HEK293 (cell line): ENCODE measurements around the gene MCOLN1.

Experiments used
- BCL6B ChIP-seq: fragments of 450-650 bp; formaldehyde crosslinking; IDR thresholded peaks from 2 replicates; pipeline ENCODE4 v1.5.1; 2017; ENCODE audit warnings: missing biosample characterization, missing genetic modification characterization
- CTCF ChIP-seq: fragments of 450-650 bp; formaldehyde crosslinking; IDR thresholded peaks from 2 replicates; pipeline ENCODE4 v1.5.1; 2016; ENCODE audit warnings: missing biosample characterization, missing genetic modification characterization
- GLI4 ChIP-seq: fragments of 450-650 bp; formaldehyde crosslinking; IDR thresholded peaks from 2 replicates; pipeline ENCODE4 v1.5.1; 2016; ENCODE audit warnings: missing biosample characterization, missing genetic modification characterization
- MZF1 ChIP-seq: fragments of 450-650 bp; formaldehyde crosslinking; IDR thresholded peaks from 2 replicates; pipeline ENCODE4 v1.5.1; 2017; ENCODE audit warnings: missing biosample characterization, missing genetic modification characterization, borderline replicate concordance
- SETDB1 ChIP-seq: IDR thresholded peaks from one replicate; pipeline ENCODE4 v1.6.1; 2017; ENCODE audit warnings: mild to moderate bottlenecking, low read length, moderate library complexity, mixed read lengths; ENCODE audit not compliant: insufficient read length
- ZEB2 ChIP-seq: fragments of 450-650 bp; formaldehyde crosslinking; IDR thresholded peaks from 2 replicates; pipeline ENCODE4 v1.5.1; 2016; ENCODE audit warnings: missing biosample characterization, missing genetic modification characterization
- ZFP69B ChIP-seq: fragments of 450-650 bp; formaldehyde crosslinking; IDR thresholded peaks from 2 replicates; pipeline ENCODE4 v1.5.1; 2016; ENCODE audit warnings: missing biosample characterization, missing genetic modification characterization
- ZNF114 ChIP-seq: fragments of 450-650 bp; formaldehyde crosslinking; IDR thresholded peaks from 2 replicates; pipeline ENCODE4 v1.5.0; 2017; ENCODE audit warnings: missing biosample characterization, missing genetic modification characterization
- ZNF157 ChIP-seq: fragments of 450-650 bp; formaldehyde crosslinking; IDR thresholded peaks from 2 replicates; pipeline ENCODE4 v1.5.1; 2016; ENCODE audit warnings: missing biosample characterization, missing genetic modification characterization
- ZNF214 ChIP-seq: fragments of 450-650 bp; formaldehyde crosslinking; IDR thresholded peaks from 2 replicates; pipeline ENCODE4 v1.5.1; 2017; ENCODE audit warnings: missing biosample characterization, mild to moderate bottlenecking, missing genetic modification characterization, borderline replicate concordance
- ZNF24 ChIP-seq: fragments of 450-650 bp; formaldehyde crosslinking; IDR thresholded peaks from 2 replicates; pipeline ENCODE4 v1.5.1; 2016; ENCODE audit warnings: missing biosample characterization, missing genetic modification characterization
- ZNF433 ChIP-seq: fragments of 450-650 bp; formaldehyde crosslinking; IDR thresholded peaks from 2 replicates; pipeline ENCODE4 v1.5.1; 2016; ENCODE audit warnings: missing biosample characterization, missing genetic modification characterization, low read depth
- ZNF670 ChIP-seq: fragments of 450-650 bp; formaldehyde crosslinking; IDR thresholded peaks from 2 replicates; pipeline ENCODE4 v1.5.1; 2016; ENCODE audit warnings: missing biosample characterization, missing genetic modification characterization, low read depth
- ZNF747 ChIP-seq: fragments of 450-650 bp; formaldehyde crosslinking; IDR thresholded peaks from 2 replicates; pipeline ENCODE4 v1.5.1; 2016; ENCODE audit warnings: missing biosample characterization, missing genetic modification characterization

- TF ChIP-seq GLI4 (tag by site-specific recombination) (no peak), MZF1 (no peak), ZNF24 (no peak), ZNF157 (tag by site-specific recombination) (no peak), SETDB1 (no peak), CTCF (tag by site-specific recombination) (no peak), ZNF747 (tag by site-specific recombination) (no peak), ZNF670 (tag by site-specific recombination) (no peak), BCL6B (tag by site-specific recombination) (no peak), ZEB2 (tag by site-specific recombination) (no peak), ZNF433 (tag by site-specific recombination) (no peak), ZNF214 (no peak), ZFP69B (tag by site-specific recombination) (no peak), ZNF114 (tag by site-specific recombination) (no peak)
These were observed 2.0 kb upstream of the MCOLN1 start for GRCh38 chr19:7520131-7521051.
